K562 (cell line): ENCODE results near the gene ITGAD. TPM values are rescaled to one million over a fixed set of nuclear protein-coding genes. Genes with fewer than 3 reads are reported as not detected.

Source experiments
- ATAC-seq: fragments of 200-7000 bp; cut with Tn5 transposase; 3 replicates; pipeline ENCODE4 v1.9.1; 2020; ENCODE audit warnings: moderate library complexity
- BruUV-seq: library from RNA; stranded (reverse); fragments of 400-500 nt; replicated peaks from 2 replicates; lab custom pipeline; 2021; lab: Mats Ljungman, UMichigan
- CTCF ChIA-PET: fragments of 300-600 bp; formaldehyde crosslinking; extraction: SDS; loops from one replicate; lab custom pipeline; 2021; ENCODE audit warnings: low intra/inter-chr PET ratio; lab: Yijun Ruan, JAX
- POLR2A ChIA-PET: fragments of 300-600, 350-650 bp; sonication (Branson Sonifier 250); formaldehyde crosslinking; extraction: SDS; loops from one replicate; lab custom pipeline; 2021; ENCODE audit warnings: antibody characterized with exemption, inconsistent platforms; lab: Yijun Ruan, JAX
- DNase-seq, 4 experiments: peaks; one replicate each; pipeline versions ENCODE4 v3.0.0 to v3.0.0-alpha.2; 2011 to 2018; ENCODE audit warnings: low spot score in 3 of 4, mixed read lengths in 3 of 4; ENCODE audit errors: extremely low read depth in 1 of 4
- FAIRE-seq: peaks from 2 replicates; lab custom pipeline; 2011; peaks lifted over from hg19 to GRCh38; lab: Jason Lieb, UNC
- H2AFZ ChIP-seq: 2 replicates; pipeline ENCODE4 v1.6.0; 2011; ENCODE audit warnings: low read depth, low read length, control low read depth, inconsistent platforms
- H3K27ac ChIP-seq: fragments of 200-600 bp; 3 replicates; pipeline ENCODE4 v1.8.0; 2011; ENCODE audit warnings: low read depth, mild to moderate bottlenecking, control low read depth, inconsistent platforms, low read length, moderate library complexity, mixed read lengths; ENCODE audit errors: extremely low read depth
- H3K27me3 ChIP-seq, 2 experiments: fragments of 300-600 bp in 1 of 2; 2 replicates in 1 of 2; 3 replicates in 1 of 2; pipeline versions ENCODE4 v1.6.0 to v1.8.0; 2011; ENCODE audit warnings: inconsistent platforms in 2 of 2, low read length in 2 of 2, mild to moderate bottlenecking in 1 of 2, mixed read lengths in 1 of 2, moderate library complexity in 1 of 2; ENCODE audit not compliant: control insufficient read depth in 2 of 2, insufficient read depth in 2 of 2
- H3K36me3 ChIP-seq: fragments of 300-600 bp; 3 replicates; pipeline ENCODE4 v1.8.0; 2011; ENCODE audit warnings: mild to moderate bottlenecking, low read length, inconsistent platforms; ENCODE audit not compliant: control insufficient read depth, insufficient read depth
- H3K4me1 ChIP-seq, 2 experiments: fragments of 200-600 bp in 1 of 2; replicated peaks in 1 of 2; 2 replicates in 1 of 2; 3 replicates in 1 of 2; pipeline versions ENCODE4 v1.5.1 to v1.8.0; 2011; ENCODE audit warnings: inconsistent platforms in 2 of 2, low read length in 2 of 2, mild to moderate bottlenecking in 1 of 2, mixed read lengths in 1 of 2, moderate library complexity in 1 of 2; ENCODE audit not compliant: control insufficient read depth in 2 of 2, insufficient read depth in 2 of 2
- H3K4me2 ChIP-seq: 2 replicates; pipeline ENCODE4 v1.6.1; 2011; ENCODE audit warnings: low read length, control low read depth, inconsistent platforms, mixed read lengths; ENCODE audit not compliant: insufficient read depth
- H3K4me3 ChIP-seq: fragments of 200-600 bp; sonication (generic), shearing (Covaris generic); 2 replicates; pipeline ENCODE4 v1.5.1; 2016; ENCODE audit warnings: control low read depth, inconsistent platforms
- H3K79me2 ChIP-seq: fragments of 200-600 bp; 3 replicates; pipeline ENCODE4 v1.8.0; 2011; ENCODE audit warnings: low read length, inconsistent platforms; ENCODE audit not compliant: control insufficient read depth, insufficient read depth
- H3K9ac ChIP-seq, 2 experiments: 2 replicates each; pipeline versions ENCODE4 v1.6.0 to v1.6.1; 2011; ENCODE audit warnings: low read depth in 2 of 2, low read length in 2 of 2, control low read depth in 1 of 2, inconsistent platforms in 1 of 2, mild to moderate bottlenecking in 1 of 2, mixed read lengths in 1 of 2; ENCODE audit not compliant: insufficient read depth in 1 of 2
- H3K9me1 ChIP-seq: one replicate; pipeline ENCODE4 v1.6.0; 2011; ENCODE audit warnings: inconsistent platforms, mild to moderate bottlenecking, low read length, moderate library complexity; ENCODE audit not compliant: control insufficient read depth, insufficient read depth
- H3K9me3 ChIP-seq: replicated peaks from 2 replicates; pipeline ENCODE4 v1.5.1; 2011; ENCODE audit warnings: low read depth, low read length, inconsistent platforms; ENCODE audit not compliant: control insufficient read depth, insufficient read depth
- H4K20me1 ChIP-seq: replicated peaks from 2 replicates; pipeline ENCODE4 v1.6.1; 2011; ENCODE audit warnings: low read length, inconsistent platforms, mixed read lengths; ENCODE audit not compliant: control insufficient read depth, insufficient read depth
- CC2D1A ChIP-seq: fragments of 450-650 bp; IDR thresholded peaks from 2 replicates; pipeline ENCODE4 v1.6.1; 2017; ENCODE audit warnings: mild to moderate bottlenecking
- MEIS2 ChIP-seq: fragments of 450-650 bp; IDR thresholded peaks from 2 replicates; pipeline ENCODE4 v1.6.1; 2014; ENCODE audit warnings: mild to moderate bottlenecking; ENCODE audit not compliant: partially characterized antibody
- NFIC ChIP-seq: fragments of 450-650 bp; IDR thresholded peaks from 2 replicates; pipeline ENCODE4 v1.6.1; 2017; ENCODE audit warnings: mild to moderate bottlenecking, inconsistent platforms
- NFYB ChIP-seq: IDR thresholded peaks from 2 replicates; pipeline ENCODE4 v1.6.1; 2011; ENCODE audit warnings: mild to moderate bottlenecking, moderate library complexity; ENCODE audit not compliant: insufficient read length; ENCODE audit errors: extremely low read depth
- POLR2G ChIP-seq: fragments of 200-400 bp; formaldehyde crosslinking; IDR thresholded peaks from 2 replicates; pipeline ENCODE4 v1.6.1; 2017; ENCODE audit warnings: low read depth, mild to moderate bottlenecking, antibody characterized with exemption, low read length, moderate library complexity
- SMAD1 ChIP-seq: fragments of 150-350 bp; IDR thresholded peaks from 2 replicates; pipeline ENCODE4 v1.6.1; 2014; ENCODE audit warnings: low read length, low read depth; ENCODE audit not compliant: partially characterized antibody
- SREBF2 ChIP-seq: sonication (generic); formaldehyde crosslinking; IDR thresholded peaks from 2 replicates; pipeline ENCODE4 v1.4.0; 2020; ENCODE audit warnings: mild to moderate bottlenecking, missing genetic modification reagents
- ZBTB33 ChIP-seq: sonication (generic); formaldehyde crosslinking; IDR thresholded peaks from 2 replicates; pipeline ENCODE4 v1.8.1; 2023; ENCODE audit warnings: mild to moderate bottlenecking, missing genetic modification reagents
- WGBS: fragments of 100-300 bp; shearing (Covaris generic); methylation state at CpG from one replicate; pipeline ENCODE4 v1.1.6; 2016; ENCODE audit warnings: low coverage, mixed read lengths; ENCODE audit not compliant: insufficient coverage; ENCODE audit errors: missing lambda C conversion rate; 5-methylcytosine and 5-hydroxymethylcytosine counted together
- in situ Hi-C: fragments of 300-500 bp; cut with MboI; formaldehyde crosslinking; loops from 4 replicates; pipeline ENCODE4 v1.15.0; 2018; ENCODE audit warnings: inconsistent platforms, mixed read lengths
- intact Hi-C: fragments of 100-400 bp; cut with micrococcal nuclease; formaldehyde crosslinking; loops from 2 replicates; pipeline ENCODE4 v1.14.2; 2022
- polyA plus RNA-seq, 8 experiments: library from polyadenylated mRNA; depleted of rRNA in 4 of 8; stranded (reverse) in 5 of 8; unstranded in 3 of 8; fragments of >200 nt; fragmentation: Nextera tagmentation in 2 of 8; fragmentation: Illumina TruSeq in 1 of 8; extraction: Ambion mirVana in 2 of 8; extraction: Trizol in 1 of 8; gene quantifications; 2 replicates each; pipeline versions ENCODE4 v1.2.1 to v1.2.3, GENCODE V29; 2011 to 2014; ENCODE audit warnings: inconsistent platforms in 1 of 8, missing spikeins in 1 of 8
- total RNA-seq, 7 experiments: library from RNA; depleted of rRNA in 6 of 7; stranded (reverse); fragments of >200 nt in 6 of 7; fragmentation: Illumina TruSeq in 2 of 7; extraction: Trizol in 2 of 7; gene quantifications; 2 replicates each; pipeline versions ENCODE4 v1.2.1 to v1.2.3, GENCODE V29; 2011 to 2021; ENCODE audit warnings: low replicate concordance in 1 of 7
- TF ChIP-seq, protein P1 (sequence below), 2 experiments: fragments of 450-650 bp in 1 of 2; sonication (generic) in 1 of 2; formaldehyde crosslinking in 1 of 2; IDR thresholded peaks in 1 of 2; conservative IDR thresholded peaks in 1 of 2; 2 replicates each; pipeline versions ENCODE4 v1.6.1 to v1.8.1; 2016 to 2023; ENCODE audit warnings: mild to moderate bottlenecking in 2 of 2, moderate library complexity in 2 of 2, inconsistent platforms in 1 of 2, missing genetic modification reagents in 1 of 2
- TF ChIP-seq, protein P2 (sequence below), 3 experiments: fragments of 200-800 bp in 1 of 3; sonication (Bioruptor generic) in 1 of 3; sonication (generic) in 1 of 3; formaldehyde crosslinking in 1 of 3; IDR thresholded peaks; 2 replicates each; pipeline versions ENCODE4 v1.6.1 to v1.8.0; 2016 to 2022; ENCODE audit warnings: mild to moderate bottlenecking in 2 of 3, missing compliant biosample characterization in 2 of 3, missing genetic modification characterization in 2 of 3, missing genetic modification reagents in 1 of 3
- TF ChIP-seq, protein P3 (sequence below), 3 experiments: IDR thresholded peaks in 2 of 3; conservative IDR thresholded peaks in 1 of 3; 2 replicates each; pipeline ENCODE4 v1.5.1; 2011 to 2012; ENCODE audit warnings: low read length in 3 of 3, mild to moderate bottlenecking in 3 of 3, control low read depth in 2 of 3, improper control_type of control experiment in 1 of 3, inconsistent platforms in 1 of 3, low read depth in 1 of 3, mixed read lengths in 1 of 3, moderate library complexity in 1 of 3; ENCODE audit not compliant: insufficient read depth in 2 of 3

Gene ITGAD
- total and polyA plus RNA-seq, 9 of the 15 experiments (the other 6 are each of a cell fraction or from before 2014, with no cell fraction given): not detected

GRCh38 chr16:31472709-31473203, 79.6 kb downstream of the ITGAD start:
- DNase-seq (peak; percentile 71 to 86 (median 76)), ATAC-seq (peak; percentile 64), FAIRE-seq (peak; percentile 58)
- Histone ChIP-seq H3K9me3 (no peaks in the 10 kb centered on the region), H3K9me1 (no peaks in the 10 kb centered on the region), H4K20me1 (no peaks in the 10 kb centered on the region), H3K79me2 (no peaks in the 10 kb centered on the region), H3K9ac (no peak overlapping the region), H3K4me1 (peaks cover 19 to 52% of the 10 kb centered on the region in 2 experiments; a peak in 4 of 5 replicates), H3K27me3 (no peaks in the 10 kb centered on the region), H3K27ac (no peak overlapping the region), H3K4me3 (no peak overlapping the region), H2AFZ (peak overlapping the region; percentile 17; the same call in 1 of the 2 replicates), H3K4me2 (no peak overlapping the region), H3K36me3 (no peaks in the 10 kb centered on the region)
- 73% methylated on average over 13 of the region's 20 CpGs for WGBS
- in situ Hi-C loops (no loop called here), intact Hi-C loops (loop anchor here (5.0 kb wide), 1 partner anchor 50 kb away; no protein-coding TSS in a partner anchor)
- BruUV-seq: no TSS peak
- ChIA-PET POLR2A (interaction anchor here (1.0 kb wide), 1 partner anchor 12 kb away, joined by 7 read pairs; no protein-coding TSS in a partner anchor), CTCF (no interaction called here)
- TF ChIP-seq NFYB: peak; percentile 80
- TF ChIP-seq CC2D1A: 0 out of 2 replicates have a peak, but pooled peaks have one; percentile 33
- no peak for TF ChIP-seq SREBF2 (CRISPR knock-in tag)
- TF ChIP-seq MEIS2: no peak
- TF ChIP-seq, protein P1, sequence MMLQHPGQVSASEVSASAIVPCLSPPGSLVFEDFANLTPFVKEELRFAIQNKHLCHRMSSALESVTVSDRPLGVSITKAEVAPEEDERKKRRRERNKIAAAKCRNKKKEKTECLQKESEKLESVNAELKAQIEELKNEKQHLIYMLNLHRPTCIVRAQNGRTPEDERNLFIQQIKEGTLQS (IDR thresholded peaks at IDR 0.05): peak; percentile 16; the same call in 1 of the 2 replicates
- TF ChIP-seq, protein P1 (CRISPR knock-in tag; conservative IDR thresholded peaks at IDR 0.05): no peak
- peak; percentile 93 for TF ChIP-seq NFIC
- no peak for TF ChIP-seq SMAD1
- TF ChIP-seq POLR2G: 0 out of 2 replicates have a peak, but pooled peaks have one; percentile 6
- TF ChIP-seq, protein P2, sequence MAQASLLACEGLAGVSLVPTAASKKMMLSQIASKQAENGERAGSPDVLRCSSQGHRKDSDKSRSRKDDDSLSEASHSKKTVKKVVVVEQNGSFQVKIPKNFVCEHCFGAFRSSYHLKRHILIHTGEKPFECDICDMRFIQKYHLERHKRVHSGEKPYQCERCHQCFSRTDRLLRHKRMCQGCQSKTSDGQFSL (CRISPR knock-in tag; IDR thresholded peaks at IDR 0.05): no peak
- TF ChIP-seq, protein P2 (tag; IDR thresholded peaks at IDR 0.05): no peak
- peak; percentile 97 for TF ChIP-seq ZBTB33 (CRISPR knock-in tag)
- TF ChIP-seq, protein P3, sequence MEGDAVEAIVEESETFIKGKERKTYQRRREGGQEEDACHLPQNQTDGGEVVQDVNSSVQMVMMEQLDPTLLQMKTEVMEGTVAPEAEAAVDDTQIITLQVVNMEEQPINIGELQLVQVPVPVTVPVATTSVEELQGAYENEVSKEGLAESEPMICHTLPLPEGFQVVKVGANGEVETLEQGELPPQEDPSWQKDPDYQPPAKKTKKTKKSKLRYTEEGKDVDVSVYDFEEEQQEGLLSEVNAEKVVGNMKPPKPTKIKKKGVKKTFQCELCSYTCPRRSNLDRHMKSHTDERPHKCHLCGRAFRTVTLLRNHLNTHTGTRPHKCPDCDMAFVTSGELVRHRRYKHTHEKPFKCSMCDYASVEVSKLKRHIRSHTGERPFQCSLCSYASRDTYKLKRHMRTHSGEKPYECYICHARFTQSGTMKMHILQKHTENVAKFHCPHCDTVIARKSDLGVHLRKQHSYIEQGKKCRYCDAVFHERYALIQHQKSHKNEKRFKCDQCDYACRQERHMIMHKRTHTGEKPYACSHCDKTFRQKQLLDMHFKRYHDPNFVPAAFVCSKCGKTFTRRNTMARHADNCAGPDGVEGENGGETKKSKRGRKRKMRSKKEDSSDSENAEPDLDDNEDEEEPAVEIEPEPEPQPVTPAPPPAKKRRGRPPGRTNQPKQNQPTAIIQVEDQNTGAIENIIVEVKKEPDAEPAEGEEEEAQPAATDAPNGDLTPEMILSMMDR (IDR thresholded peaks at IDR 0.05 in 2 of 3, conservative IDR thresholded peaks at IDR 0.05 in 1 of 3; ENCODE audit: insufficient read depth in 2 of 3, low read depth in 1 of 3, low read length in 3 of 3): peak in 1 of 3 experiments; percentile 26; a peak in 2 of 6 replicates
